Loucy (cell line): ENCODE results near the gene NUMB.

Source experiments
- CTCF ChIP-seq: fragments of 200-600 bp; sonication (generic); conservative IDR thresholded peaks from 2 replicates; pipeline ENCODE4 v1.5.1; 2014; ENCODE audit warnings: mild to moderate bottlenecking, antibody characterized with exemption, low read length
- EZH2phosphoT487 ChIP-seq: fragments of 200-600 bp; IDR thresholded peaks from 2 replicates; pipeline ENCODE4 v1.6.1; 2018; ENCODE audit warnings: antibody characterized with exemption, mild to moderate bottlenecking, moderate library complexity, borderline replicate concordance

- TF ChIP-seq CTCF = no peak
- TF ChIP-seq EZH2phosphoT487 = no peak
These were observed 145.2 kb downstream of the NUMB start for GRCh38 chr14:73313151-73313550.
